Measurements from ENCODE around the gene C1orf232. TPM values are rescaled to one million over a fixed set of nuclear protein-coding genes. Genes with fewer than 3 reads are reported as not detected.

Gene C1orf232
- total and polyA plus RNA-seq, 9 of the 15 experiments (the other 6 are each of a cell fraction or from before 2014, with no cell fraction given), result not detected

DNA sequence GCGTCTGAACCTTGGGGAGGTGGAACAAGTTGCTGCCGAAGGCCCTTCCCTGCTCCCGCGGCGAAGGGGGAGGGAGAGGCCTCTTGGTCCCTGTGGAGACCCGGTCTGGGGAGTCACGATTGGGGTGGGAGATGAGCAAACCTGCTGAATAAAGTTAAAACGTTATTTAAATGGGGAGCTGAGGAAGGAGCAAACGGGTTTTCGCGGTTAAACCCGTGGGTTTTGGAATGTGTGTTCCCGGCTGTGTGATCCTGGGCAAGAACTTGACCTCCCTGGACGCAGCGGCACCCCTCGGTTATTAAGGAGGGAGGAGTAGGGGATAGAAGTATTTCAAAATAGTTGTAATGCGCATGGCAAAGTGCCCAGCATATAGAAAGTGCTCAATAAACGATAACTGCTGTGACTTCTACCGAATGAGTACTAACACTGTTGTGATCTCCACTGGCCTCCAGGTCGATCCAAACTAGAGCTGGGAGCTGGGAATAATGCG is 6.5 kb downstream of the C1orf232 start (continued):
- TF ChIP-seq NFXL1 (CRISPR knock-in tag; IDR thresholded peaks at IDR 0.05) (no peak), CC2D1A (IDR thresholded peaks at IDR 0.05) (0 out of 2 replicates have a peak, but pooled peaks have one; percentile 43), ETV6 (IDR thresholded peaks at IDR 0.05; ENCODE audit: borderline replicate concordance in 1 of 2, low read depth in 2 of 2, low read length in 1 of 2) (0 out of 4 replicates have a peak, but pooled peaks of 1 of the 2 experiments have one; percentile 1), ETV6 (CRISPR knock-in tag; IDR thresholded peaks at IDR 0.05; ENCODE audit: borderline replicate concordance) (no peak), CCAR2 (IDR thresholded peaks at IDR 0.05; ENCODE audit: low read depth, low read length) (no peak), RBM14 (IDR thresholded peaks at IDR 0.05; ENCODE audit: borderline replicate concordance, insufficient read depth, low read depth, low read length) (no peak), SIX5 (IDR thresholded peaks at IDR 0.05; ENCODE audit: borderline replicate concordance in 1 of 2, insufficient read depth in 1 of 2, low read depth in 1 of 2, low read length in 2 of 2) (no peak), KAT8 (IDR thresholded peaks at IDR 0.05; ENCODE audit: low read depth) (no peak), MCM5 (IDR thresholded peaks at IDR 0.05; ENCODE audit: low read depth) (no peak), PML (IDR thresholded peaks at IDR 0.05; ENCODE audit: low read length) (no peak), NR3C1 (CRISPR knock-in tag; IDR thresholded peaks at IDR 0.05) (no peak), ZNF766 (CRISPR knock-in tag; conservative IDR thresholded peaks at IDR 0.05) (no peak), HMG20B (CRISPR knock-in tag; IDR thresholded peaks at IDR 0.05) (no peak), NEUROD1 (IDR thresholded peaks at IDR 0.05; ENCODE audit: borderline replicate concordance, low read depth, low read length, partially characterized antibody) (no peak), E2F3 (CRISPR knock-in tag; IDR thresholded peaks at IDR 0.05) (no peak), SMARCA5 (IDR thresholded peaks at IDR 0.05) (0 out of 2 replicates have a peak, but pooled peaks have one; percentile 25), THRAP3 (IDR thresholded peaks at IDR 0.05; ENCODE audit: borderline replicate concordance) (no peak), CBFA2T3 (IDR thresholded peaks at IDR 0.05) (no peak), HNRNPH1 (optimal IDR thresholded peaks at IDR 0.05; ENCODE audit: low read depth, low read length) (no peak), STAG1 (CRISPR knock-in tag; IDR thresholded peaks at IDR 0.05; ENCODE audit: borderline replicate concordance) (no peak), BCL6 (CRISPR knock-in tag; IDR thresholded peaks at IDR 0.05) (no peak), LCOR (CRISPR knock-in tag; IDR thresholded peaks at IDR 0.05) (no peak), PHF20 (IDR thresholded peaks at IDR 0.05; ENCODE audit: partially characterized antibody) (peak; percentile 29)
- TF ChIP-seq, protein P1, sequence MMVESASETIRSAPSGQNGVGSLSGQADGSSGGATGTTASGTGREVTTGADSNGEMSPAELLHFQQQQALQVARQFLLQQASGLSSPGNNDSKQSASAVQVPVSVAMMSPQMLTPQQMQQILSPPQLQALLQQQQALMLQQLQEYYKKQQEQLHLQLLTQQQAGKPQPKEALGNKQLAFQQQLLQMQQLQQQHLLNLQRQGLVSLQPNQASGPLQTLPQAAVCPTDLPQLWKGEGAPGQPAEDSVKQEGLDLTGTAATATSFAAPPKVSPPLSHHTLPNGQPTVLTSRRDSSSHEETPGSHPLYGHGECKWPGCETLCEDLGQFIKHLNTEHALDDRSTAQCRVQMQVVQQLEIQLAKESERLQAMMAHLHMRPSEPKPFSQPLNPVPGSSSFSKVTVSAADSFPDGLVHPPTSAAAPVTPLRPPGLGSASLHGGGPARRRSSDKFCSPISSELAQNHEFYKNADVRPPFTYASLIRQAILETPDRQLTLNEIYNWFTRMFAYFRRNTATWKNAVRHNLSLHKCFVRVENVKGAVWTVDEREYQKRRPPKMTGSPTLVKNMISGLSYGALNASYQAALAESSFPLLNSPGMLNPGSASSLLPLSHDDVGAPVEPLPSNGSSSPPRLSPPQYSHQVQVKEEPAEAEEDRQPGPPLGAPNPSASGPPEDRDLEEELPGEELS (CRISPR knock-in tag; IDR thresholded peaks at IDR 0.05; ENCODE audit: borderline replicate concordance), result no peak
- TF ChIP-seq, protein P2, sequence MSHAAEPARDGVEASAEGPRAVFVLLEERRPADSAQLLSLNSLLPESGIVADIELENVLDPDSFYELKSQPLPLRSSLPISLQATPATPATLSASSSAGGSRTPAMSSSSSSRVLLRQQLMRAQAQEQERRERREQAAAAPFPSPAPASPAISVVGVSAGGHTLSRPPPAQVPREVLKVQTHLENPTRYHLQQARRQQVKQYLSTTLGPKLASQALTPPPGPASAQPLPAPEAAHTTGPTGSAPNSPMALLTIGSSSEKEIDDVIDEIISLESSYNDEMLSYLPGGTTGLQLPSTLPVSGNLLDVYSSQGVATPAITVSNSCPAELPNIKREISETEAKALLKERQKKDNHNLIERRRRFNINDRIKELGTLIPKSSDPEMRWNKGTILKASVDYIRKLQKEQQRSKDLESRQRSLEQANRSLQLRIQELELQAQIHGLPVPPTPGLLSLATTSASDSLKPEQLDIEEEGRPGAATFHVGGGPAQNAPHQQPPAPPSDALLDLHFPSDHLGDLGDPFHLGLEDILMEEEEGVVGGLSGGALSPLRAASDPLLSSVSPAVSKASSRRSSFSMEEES (CRISPR knock-in tag; IDR thresholded peaks at IDR 0.05), result no peak
